ENCODE data around the gene DOCK3. TPM values are rescaled to one million over a fixed set of nuclear protein-coding genes. Genes with fewer than 3 reads are reported as not detected.

Gene DOCK3
- total RNA-seq, 1 experiment from 2014 or later, result 8.3 TPM

DNA sequence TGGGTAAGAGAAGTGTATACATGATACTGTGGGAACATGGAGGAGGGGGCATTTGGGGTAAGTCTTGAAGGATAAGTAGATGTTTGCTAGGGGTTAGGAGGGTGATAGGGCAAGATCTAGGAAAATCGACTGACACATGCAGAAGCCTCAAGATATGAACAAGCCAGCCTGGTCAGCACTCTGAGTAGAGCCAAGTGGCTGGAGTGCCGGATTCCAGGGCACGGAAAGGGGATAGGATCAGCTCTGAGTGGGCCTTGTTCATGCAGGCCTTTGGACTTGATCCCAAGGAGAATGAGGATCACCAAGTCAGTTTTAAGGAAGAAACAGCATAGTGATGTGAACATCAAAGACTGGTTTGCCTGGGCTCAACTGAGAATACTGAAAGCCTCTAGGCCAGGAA, 686.1 kb downstream of the DOCK3 start:
- no peak overlapping the region for H3T11ph ChIP-seq (ENCODE audit: low read length)
- no peaks in the 10 kb centered on the region for H3K9me3 ChIP-seq (ENCODE audit: control insufficient read depth, low read depth, low read length)
- H4K20me1 ChIP-seq (ENCODE audit: control insufficient read depth, insufficient read depth, insufficient read length), result no peaks in the 10 kb centered on the region
- H3K18ac ChIP-seq (ENCODE audit: insufficient read length, low read depth, low read length), result no peak overlapping the region
- H2BK120ac ChIP-seq (ENCODE audit: low read depth, low read length, poor library complexity, severe bottlenecking), result no peak overlapping the region
- no peaks in the 10 kb centered on the region for H3K23me2 ChIP-seq (ENCODE audit: insufficient read length, low read depth, low read length, poor library complexity, severe bottlenecking)
- Mint-ChIP-seq H3K4me3 (no peak overlapping the region), H3K9me3 (peaks cover 3 to 8% of the 10 kb centered on the region in 2 experiments; a peak in 3 of 5 replicates), H3K4me1 (no peaks in the 10 kb centered on the region), H3K36me3 (ENCODE audit: insufficient read depth in 1 of 3, low read depth in 3 of 3) (peaks cover 8 to 46% (median 14%) of the 10 kb centered on the region in 3 experiments; a peak in 5 of 7 replicates), H3K27me3 (ENCODE audit: low read depth) (no peaks in the 10 kb centered on the region), H3K27ac (no peak overlapping the region; a peak in 1 of 7 replicates)
- H3K14ac ChIP-seq (ENCODE audit: insufficient read depth, low read length), result no peak overlapping the region
- TF ChIP-seq, protein P1, sequence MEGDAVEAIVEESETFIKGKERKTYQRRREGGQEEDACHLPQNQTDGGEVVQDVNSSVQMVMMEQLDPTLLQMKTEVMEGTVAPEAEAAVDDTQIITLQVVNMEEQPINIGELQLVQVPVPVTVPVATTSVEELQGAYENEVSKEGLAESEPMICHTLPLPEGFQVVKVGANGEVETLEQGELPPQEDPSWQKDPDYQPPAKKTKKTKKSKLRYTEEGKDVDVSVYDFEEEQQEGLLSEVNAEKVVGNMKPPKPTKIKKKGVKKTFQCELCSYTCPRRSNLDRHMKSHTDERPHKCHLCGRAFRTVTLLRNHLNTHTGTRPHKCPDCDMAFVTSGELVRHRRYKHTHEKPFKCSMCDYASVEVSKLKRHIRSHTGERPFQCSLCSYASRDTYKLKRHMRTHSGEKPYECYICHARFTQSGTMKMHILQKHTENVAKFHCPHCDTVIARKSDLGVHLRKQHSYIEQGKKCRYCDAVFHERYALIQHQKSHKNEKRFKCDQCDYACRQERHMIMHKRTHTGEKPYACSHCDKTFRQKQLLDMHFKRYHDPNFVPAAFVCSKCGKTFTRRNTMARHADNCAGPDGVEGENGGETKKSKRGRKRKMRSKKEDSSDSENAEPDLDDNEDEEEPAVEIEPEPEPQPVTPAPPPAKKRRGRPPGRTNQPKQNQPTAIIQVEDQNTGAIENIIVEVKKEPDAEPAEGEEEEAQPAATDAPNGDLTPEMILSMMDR (conservative IDR thresholded peaks at IDR 0.05), result no peak
- H3K27ac ChIP-seq (ENCODE audit: insufficient read length, low read depth, low read length), result no peak overlapping the region
- no peaks in the 10 kb centered on the region for H3K79me2 ChIP-seq (ENCODE audit: insufficient read depth, low read length)
- no peak overlapping the region for H3K4ac ChIP-seq (ENCODE audit: low read depth, low read length)
- H2BK12ac ChIP-seq (ENCODE audit: insufficient read length, low read depth, low read length), result no peak overlapping the region
- H4K5ac ChIP-seq (ENCODE audit: insufficient read length, low read depth, low read length), result no peak overlapping the region
- no peak overlapping the region for H2BK20ac ChIP-seq (ENCODE audit: low read depth, low read length, poor library complexity, severe bottlenecking)
- H3K27me3 ChIP-seq (ENCODE audit: insufficient read depth, low read length), result no peaks in the 10 kb centered on the region
- H3K9ac ChIP-seq (ENCODE audit: extremely low read depth, insufficient read length, low read length), result no peak overlapping the region
- H3K56ac ChIP-seq (ENCODE audit: insufficient read length, low read depth, low read length), result no peak overlapping the region
- H3K23ac ChIP-seq (ENCODE audit: insufficient read length, low read depth, low read length), result no peak overlapping the region
- H2BK5ac ChIP-seq (ENCODE audit: insufficient read length, low read length), result no peak overlapping the region
- no peak overlapping the region for H4K8ac ChIP-seq (replicated peaks; ENCODE audit: insufficient read length, low read depth, low read length)
- no peak overlapping the region for H2AFZ ChIP-seq (ENCODE audit: low read length)
- H3K4me2 ChIP-seq (ENCODE audit: insufficient read depth, insufficient read length, low read length), result no peak overlapping the region
- no peak overlapping the region for H2BK15ac ChIP-seq (ENCODE audit: low read depth, low read length)
- H3K79me1 ChIP-seq (ENCODE audit: insufficient read depth, low read depth, low read length, poor library complexity, severe bottlenecking), result no peaks in the 10 kb centered on the region
- no peaks in the 10 kb centered on the region for H3K4me1 ChIP-seq (ENCODE audit: insufficient read depth, low read length)
- WGBS (ENCODE audit: extremely low coverage, insufficient read length, low lambda C conversion rate), result no CpG with 5 or more reads among the region's 3 CpGs
- DNase-seq, result no peak
- no peak overlapping the region for H2AK5ac ChIP-seq (ENCODE audit: insufficient read length, low read length)
- no peak overlapping the region for H4K91ac ChIP-seq (ENCODE audit: insufficient read length, low read depth, low read length)

Measured in H9 (cell line).